H9 (cell line): ENCODE results near the gene BACE1-AS. TPM values are rescaled to one million over a fixed set of nuclear protein-coding genes. Genes with fewer than 3 reads are reported as not detected.
A peak's percentile ranks its signal among the peaks of the same experiment; 100 is the strongest.

ENCODE experiments used
- DNase-seq: peaks from one replicate; pipeline ENCODE4 v3.0.0-alpha.2; 2017
- H2AFZ ChIP-seq: one replicate; pipeline ENCODE4 v1.6.1; 2013; ENCODE audit warnings: mild to moderate bottlenecking, low read length, control low read depth, moderate library complexity
- H2AK5ac ChIP-seq: 2 replicates; pipeline ENCODE4 v1.6.1; 2013; ENCODE audit warnings: low read length, control low read depth, mixed read lengths; ENCODE audit not compliant: insufficient read length
- H2BK120ac ChIP-seq: one replicate; pipeline ENCODE4 v1.6.1; 2013; ENCODE audit warnings: low read depth, mild to moderate bottlenecking, low read length, control low read depth, inconsistent platforms; ENCODE audit not compliant: poor library complexity, severe bottlenecking
- H2BK12ac ChIP-seq: 2 replicates; pipeline ENCODE4 v1.6.1; 2013; ENCODE audit warnings: low read length, control low read depth, mixed read lengths, low read depth; ENCODE audit not compliant: insufficient read length
- H2BK15ac ChIP-seq: 2 replicates; pipeline ENCODE4 v1.6.1; 2013; ENCODE audit warnings: low read depth, low read length, control low read depth
- H2BK20ac ChIP-seq: one replicate; pipeline ENCODE4 v1.6.1; 2013; ENCODE audit warnings: low read depth, mild to moderate bottlenecking, low read length, control low read depth, inconsistent platforms; ENCODE audit not compliant: poor library complexity, severe bottlenecking
- H2BK5ac ChIP-seq: 2 replicates; pipeline ENCODE4 v1.6.1; 2013; ENCODE audit warnings: low read length, control low read depth, mixed read lengths; ENCODE audit not compliant: insufficient read length
- H3K14ac ChIP-seq: 2 replicates; pipeline ENCODE4 v1.6.1; 2013; ENCODE audit warnings: low read length, control low read depth; ENCODE audit not compliant: insufficient read depth
- H3K18ac ChIP-seq: 2 replicates; pipeline ENCODE4 v1.6.1; 2013; ENCODE audit warnings: low read depth, mild to moderate bottlenecking, mixed read lengths, low read length, control low read depth; ENCODE audit not compliant: insufficient read length
- H3K23ac ChIP-seq: 2 replicates; pipeline ENCODE4 v1.6.1; 2013; ENCODE audit warnings: low read length, control low read depth, mixed read lengths, low read depth; ENCODE audit not compliant: insufficient read length
- H3K23me2 ChIP-seq: 2 replicates; pipeline ENCODE4 v1.6.1; 2013; ENCODE audit warnings: low read depth, mild to moderate bottlenecking, mixed read lengths, low read length, control low read depth; ENCODE audit not compliant: insufficient read length, poor library complexity, severe bottlenecking
- H3K27ac ChIP-seq: 2 replicates; pipeline ENCODE4 v1.5.1; 2013; ENCODE audit warnings: low read length, control low read depth, mixed read lengths, low read depth; ENCODE audit not compliant: insufficient read length
- H3K27me3 ChIP-seq: 2 replicates; pipeline ENCODE4 v1.6.1; 2013; ENCODE audit warnings: low read length, control low read depth, inconsistent platforms; ENCODE audit not compliant: insufficient read depth
- H3K4ac ChIP-seq: 2 replicates; pipeline ENCODE4 v1.6.1; 2013; ENCODE audit warnings: low read depth, mild to moderate bottlenecking, control low read depth, inconsistent platforms, low read length, moderate library complexity
- H3K4me1 ChIP-seq: 2 replicates; pipeline ENCODE4 v1.6.1; 2013; ENCODE audit warnings: low read length, control low read depth, inconsistent platforms; ENCODE audit not compliant: insufficient read depth
- H3K4me2 ChIP-seq: 2 replicates; pipeline ENCODE4 v1.6.1; 2013; ENCODE audit warnings: low read length, control low read depth, mixed read lengths; ENCODE audit not compliant: insufficient read length, insufficient read depth
- H3K56ac ChIP-seq: 2 replicates; pipeline ENCODE4 v1.6.1; 2013; ENCODE audit warnings: low read depth, mild to moderate bottlenecking, mixed read lengths, low read length, control low read depth; ENCODE audit not compliant: insufficient read length
- H3K79me1 ChIP-seq: 2 replicates; pipeline ENCODE4 v1.6.1; 2013; ENCODE audit warnings: low read depth, mild to moderate bottlenecking, moderate library complexity, low read length, control low read depth, inconsistent platforms; ENCODE audit not compliant: insufficient read depth, poor library complexity, severe bottlenecking
- H3K79me2 ChIP-seq: 2 replicates; pipeline ENCODE4 v1.6.1; 2013; ENCODE audit warnings: low read length, control low read depth, inconsistent platforms; ENCODE audit not compliant: insufficient read depth
- H3K9ac ChIP-seq: 2 replicates; pipeline ENCODE4 v1.6.1; 2013; ENCODE audit warnings: low read length, control low read depth, mixed read lengths; ENCODE audit not compliant: insufficient read length; ENCODE audit errors: extremely low read depth
- H3K9me3 ChIP-seq: one replicate; pipeline ENCODE4 v1.6.1; 2013; ENCODE audit warnings: low read depth, low read length, inconsistent platforms; ENCODE audit not compliant: control insufficient read depth
- H3T11ph ChIP-seq: one replicate; pipeline ENCODE4 v1.6.1; 2013; ENCODE audit warnings: mild to moderate bottlenecking, low read length, control low read depth, inconsistent platforms
- H4K20me1 ChIP-seq: one replicate; pipeline ENCODE4 v1.6.1; 2013; ENCODE audit not compliant: control insufficient read depth, insufficient read length, insufficient read depth
- H4K5ac ChIP-seq: 2 replicates; pipeline ENCODE4 v1.6.1; 2013; ENCODE audit warnings: low read depth, mild to moderate bottlenecking, mixed read lengths, low read length, control low read depth; ENCODE audit not compliant: insufficient read length
- H4K8ac ChIP-seq: replicated peaks from 2 replicates; pipeline ENCODE4 v1.6.1; 2013; ENCODE audit warnings: low read length, control low read depth, mixed read lengths, low read depth; ENCODE audit not compliant: insufficient read length
- H4K91ac ChIP-seq: 2 replicates; pipeline ENCODE4 v1.6.1; 2013; ENCODE audit warnings: low read depth, mild to moderate bottlenecking, moderate library complexity, mixed read lengths, low read length, control low read depth; ENCODE audit not compliant: insufficient read length
- H3K27ac Mint-ChIP-seq, 3 experiments: 2 replicates in 2 of 3; 3 replicates in 1 of 3; pipeline ENCODE4 v1.8.0; 2020 to 2021; ENCODE audit warnings: mixed read lengths in 3 of 3, mild to moderate bottlenecking in 1 of 3, moderate library complexity in 1 of 3
- H3K27me3 Mint-ChIP-seq: 2 replicates; pipeline ENCODE4 v1.8.0; 2021; ENCODE audit warnings: low read depth, mild to moderate bottlenecking, moderate library complexity, mixed read lengths
- H3K36me3 Mint-ChIP-seq, 3 experiments: 2 replicates in 2 of 3; 3 replicates in 1 of 3; pipeline ENCODE4 v1.8.0; 2020 to 2021; ENCODE audit warnings: low read depth in 3 of 3, mixed read lengths in 3 of 3; ENCODE audit not compliant: insufficient read depth in 1 of 3
- H3K4me1 Mint-ChIP-seq, 2 experiments: 2 replicates each; pipeline ENCODE4 v1.8.0; 2020; ENCODE audit warnings: mixed read lengths in 2 of 2
- H3K4me3 Mint-ChIP-seq, 2 experiments: 2 replicates in 1 of 2; 3 replicates in 1 of 2; pipeline ENCODE4 v1.8.0; 2020 to 2021; ENCODE audit warnings: mild to moderate bottlenecking in 2 of 2, mixed read lengths in 2 of 2, moderate library complexity in 1 of 2
- H3K9me3 Mint-ChIP-seq, 2 experiments: 2 replicates in 1 of 2; 3 replicates in 1 of 2; pipeline ENCODE4 v1.8.0; 2020; ENCODE audit warnings: mild to moderate bottlenecking in 2 of 2, mixed read lengths in 2 of 2, moderate library complexity in 1 of 2
- WGBS: extraction: QIAGEN DNeasy Blood & Tissue Kit; methylation state at CpG from one replicate; pipeline ENCODE4 v1.1.7; 2013; ENCODE audit warnings: missing lambda C conversion rate, low lambda C conversion rate, mixed read lengths; ENCODE audit not compliant: insufficient read length; ENCODE audit errors: extremely low coverage; 5-methylcytosine and 5-hydroxymethylcytosine counted together
- total RNA-seq: library from RNA; stranded (reverse); gene quantifications from 2 replicates; pipeline ENCODE4 v1.2.1, GENCODE V29; 2021
- TF ChIP-seq, protein P1 (sequence below): fragments of 200-600 bp; sonication (generic); conservative IDR thresholded peaks from 3 replicates; pipeline ENCODE4 v1.8.0; 2021; ENCODE audit warnings: antibody characterized with exemption, mild to moderate bottlenecking

BACE1-AS gene
- total RNA-seq, 1 experiment from 2014 or later, result 9.9 TPM

DNA sequence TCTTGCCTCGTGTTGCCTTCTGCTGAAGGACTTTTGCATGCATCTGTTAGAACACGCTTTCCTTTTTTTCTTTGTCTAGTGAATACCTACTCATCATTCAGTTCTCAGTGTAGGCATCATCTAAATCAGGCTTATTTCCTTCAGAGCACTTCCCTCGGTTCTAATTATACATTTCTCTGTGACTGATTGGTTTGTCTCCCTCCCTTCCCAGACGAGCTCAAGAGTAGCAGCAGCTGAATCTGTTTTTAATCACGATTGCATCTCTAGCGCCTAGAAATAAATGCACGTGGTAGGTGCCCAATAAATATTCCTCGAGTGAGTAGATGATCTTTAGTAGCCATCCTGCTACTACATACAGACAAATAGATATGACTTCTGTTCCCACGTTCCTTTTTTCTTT is 42.8 kb downstream of the BACE1-AS start:
- H3K18ac ChIP-seq, result no peak overlapping the region
- Mint-ChIP-seq H3K36me3 (peaks cover 0 to 11% (median 8%) of the 10 kb centered on the region in 3 experiments; a peak in 5 of 7 replicates), H3K4me3 (no peak overlapping the region), H3K27ac (no peak overlapping the region), H3K27me3 (no peaks in the 10 kb centered on the region), H3K4me1 (no peaks in the 10 kb centered on the region), H3K9me3 (no peaks in the 10 kb centered on the region)
- H3K23me2 ChIP-seq, result no peaks in the 10 kb centered on the region
- no peak overlapping the region for H2BK12ac ChIP-seq
- no peak overlapping the region for H2BK120ac ChIP-seq
- no peak overlapping the region for H3T11ph ChIP-seq
- no peak for DNase-seq
- no peak overlapping the region for H3K56ac ChIP-seq
- H4K5ac ChIP-seq, result no peak overlapping the region
- H3K27me3 ChIP-seq, result no peaks in the 10 kb centered on the region
- no peaks in the 10 kb centered on the region for H3K79me1 ChIP-seq
- H3K79me2 ChIP-seq, result no peaks in the 10 kb centered on the region; the same call in 1 of the 2 replicates
- H3K14ac ChIP-seq, result no peak overlapping the region
- TF ChIP-seq, protein P1, sequence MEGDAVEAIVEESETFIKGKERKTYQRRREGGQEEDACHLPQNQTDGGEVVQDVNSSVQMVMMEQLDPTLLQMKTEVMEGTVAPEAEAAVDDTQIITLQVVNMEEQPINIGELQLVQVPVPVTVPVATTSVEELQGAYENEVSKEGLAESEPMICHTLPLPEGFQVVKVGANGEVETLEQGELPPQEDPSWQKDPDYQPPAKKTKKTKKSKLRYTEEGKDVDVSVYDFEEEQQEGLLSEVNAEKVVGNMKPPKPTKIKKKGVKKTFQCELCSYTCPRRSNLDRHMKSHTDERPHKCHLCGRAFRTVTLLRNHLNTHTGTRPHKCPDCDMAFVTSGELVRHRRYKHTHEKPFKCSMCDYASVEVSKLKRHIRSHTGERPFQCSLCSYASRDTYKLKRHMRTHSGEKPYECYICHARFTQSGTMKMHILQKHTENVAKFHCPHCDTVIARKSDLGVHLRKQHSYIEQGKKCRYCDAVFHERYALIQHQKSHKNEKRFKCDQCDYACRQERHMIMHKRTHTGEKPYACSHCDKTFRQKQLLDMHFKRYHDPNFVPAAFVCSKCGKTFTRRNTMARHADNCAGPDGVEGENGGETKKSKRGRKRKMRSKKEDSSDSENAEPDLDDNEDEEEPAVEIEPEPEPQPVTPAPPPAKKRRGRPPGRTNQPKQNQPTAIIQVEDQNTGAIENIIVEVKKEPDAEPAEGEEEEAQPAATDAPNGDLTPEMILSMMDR, result no peak
- no peaks in the 10 kb centered on the region for H3K9me3 ChIP-seq
- no peak overlapping the region for H3K4me2 ChIP-seq
- H2BK5ac ChIP-seq, result no peak overlapping the region
- no peak overlapping the region for H3K27ac ChIP-seq
- H4K8ac ChIP-seq, result no peak overlapping the region
- no CpG with 5 or more reads among the region's 9 CpGs for WGBS
- no peak overlapping the region for H2BK15ac ChIP-seq
- H3K23ac ChIP-seq, result no peak overlapping the region
- H2AFZ ChIP-seq, result no peak overlapping the region
- H2AK5ac ChIP-seq, result no peak overlapping the region
- H4K20me1 ChIP-seq, result no peaks in the 10 kb centered on the region
- no peak overlapping the region for H4K91ac ChIP-seq
- H3K4me1 ChIP-seq, result no peaks in the 10 kb centered on the region
- H3K9ac ChIP-seq, result peak overlapping the region; percentile 24
- no peak overlapping the region for H2BK20ac ChIP-seq
- H3K4ac ChIP-seq, result no peak overlapping the region
